Activated CD4-positive, alpha-beta memory T cell treated with anti-CD3 and anti-CD28 coated beads, Interleukin-2, amount 10 ng/mL, durations not matched to agents 7 days and 5 days (primary cell): ENCODE measurements around the gene RANBP9. TPM values are rescaled to one million over a fixed set of nuclear protein-coding genes. Genes with fewer than 3 reads are reported as not detected.

Experiments used
- CTCF ChIA-PET: fragments of 350-600 bp; sonication (Branson Sonifier 250); formaldehyde crosslinking; loops from one replicate; lab custom pipeline; 2021; ENCODE audit warnings: antibody characterized with exemption, inconsistent platforms; lab: Charles Lee
- POLR2A ChIA-PET: fragments of 350-600 bp; sonication (Branson Sonifier 250); formaldehyde crosslinking; loops from one replicate; lab custom pipeline; 2021; ENCODE audit warnings: antibody characterized with exemption; lab: Charles Lee
- DNase-seq: peaks from one replicate; pipeline ENCODE4 v3.0.0-alpha.2; 2020
- H3K27ac Mint-ChIP-seq: one replicate; pipeline ENCODE4 v1.8.0; 2021; ENCODE audit warnings: mild to moderate bottlenecking, mixed read lengths
- H3K27me3 Mint-ChIP-seq: one replicate; pipeline ENCODE4 v1.8.0; 2021; ENCODE audit warnings: mixed read lengths
- H3K36me3 Mint-ChIP-seq: one replicate; pipeline ENCODE4 v1.8.0; 2021; ENCODE audit warnings: low read depth, mixed read lengths
- H3K4me1 Mint-ChIP-seq: one replicate; pipeline ENCODE4 v1.8.0; 2021; ENCODE audit warnings: mixed read lengths
- H3K4me3 Mint-ChIP-seq: one replicate; pipeline ENCODE4 v1.8.0; 2021; ENCODE audit warnings: mild to moderate bottlenecking, mixed read lengths
- H3K9me3 Mint-ChIP-seq: one replicate; pipeline ENCODE4 v1.8.0; 2021; ENCODE audit warnings: mixed read lengths
- total RNA-seq, 2 experiments: library from RNA; stranded (reverse); gene quantifications; one replicate each; pipeline ENCODE4 v1.2.3, GENCODE V29; 2021

RANBP9 gene
- total RNA-seq, 2 experiments from 2014 or later, result 66.8 to 69.1 TPM

- H3K4me3 Mint-ChIP-seq, result peak overlapping the region; percentile 2
Observed at GRCh38 chr6:13635948-13636658, 75.5 kb downstream of the RANBP9 start.

DNA sequence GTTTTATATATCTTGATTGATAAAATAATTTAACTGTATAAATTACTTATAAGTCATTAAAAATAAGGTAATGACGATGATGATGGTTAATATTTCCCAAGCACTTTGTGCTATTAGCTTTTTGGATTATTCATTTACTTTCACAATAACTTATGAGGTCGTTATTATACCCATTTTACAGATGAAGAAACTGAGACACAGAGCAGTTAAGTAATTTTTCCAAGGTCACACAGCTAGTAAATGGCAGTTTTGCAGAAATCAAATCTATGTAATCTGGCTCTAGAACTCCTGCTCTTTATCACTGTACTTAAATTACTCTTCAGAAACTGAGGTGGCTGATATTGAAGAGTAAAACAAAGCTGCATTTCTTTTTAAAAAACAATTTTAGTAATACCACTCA, 78.3 kb downstream of the RANBP9 start:
- H3K27me3 Mint-ChIP-seq, result no peaks in the 10 kb centered on the region
- H3K36me3 Mint-ChIP-seq, result peaks cover 73% of the 10 kb centered on the region
- no peak overlapping the region for H3K4me3 Mint-ChIP-seq
- POLR2A ChIA-PET, result interaction anchor here (4.5 kb wide), 1 partner anchor 17 kb away, joined by 24 read pairs; the partner anchor contains the start of gene NOL7
- no peak for DNase-seq
- H3K27ac Mint-ChIP-seq, result no peak overlapping the region
- CTCF ChIA-PET, result interaction anchor here (1.2 to 2.3 kb wide), 3 partner anchors 9 to 70 kb away, joined by 3 to 11 read pairs (median 5); partner anchors contain the start of gene NOL7
- H3K4me1 Mint-ChIP-seq, result peaks cover 33% of the 10 kb centered on the region
- H3K9me3 Mint-ChIP-seq, result no peaks in the 10 kb centered on the region

More at GRCh38 chr6:13635948-13636658, 75.5 kb downstream of the RANBP9 start:
- DNase-seq, result no peak
- CTCF ChIA-PET, result interaction anchor here (1.0 to 2.6 kb wide), 3 partner anchors 11 to 173 kb away, joined by 3 to 12 read pairs (median 6); partner anchors contain the start of gene NOL7
- peak overlapping the region; percentile 76 for H3K27ac Mint-ChIP-seq
- POLR2A ChIA-PET, result interaction anchor here (0.9 to 4.5 kb wide), 6 partner anchors 12 to 128 kb away, joined by 3 to 24 read pairs (median 4); partner anchors contain the start of genes NOL7 and RANBP9
- H3K4me1 Mint-ChIP-seq, result peaks cover 27% of the 10 kb centered on the region
- H3K27me3 Mint-ChIP-seq, result no peaks in the 10 kb centered on the region
- H3K9me3 Mint-ChIP-seq, result no peaks in the 10 kb centered on the region
- H3K36me3 Mint-ChIP-seq, result peaks cover 67% of the 10 kb centered on the region

DNA sequence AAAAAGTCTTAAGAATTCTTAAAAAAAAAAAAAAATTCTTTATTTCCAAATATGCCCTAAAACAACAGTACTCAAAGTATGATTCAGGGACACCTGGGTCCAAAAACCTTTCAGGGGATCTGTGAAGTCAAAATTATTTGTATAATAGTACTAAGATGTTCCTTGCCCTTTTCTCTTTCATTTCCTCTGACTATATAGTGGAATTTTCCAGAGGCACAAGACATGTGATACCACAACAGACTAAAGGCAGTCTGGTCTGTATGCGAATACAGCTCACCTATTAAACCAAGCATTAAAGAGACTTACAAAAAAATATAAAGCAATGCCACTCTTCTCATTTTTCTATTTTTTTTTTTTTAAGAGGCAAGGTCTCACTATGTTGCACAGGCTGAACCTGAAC, 81.1 kb downstream of the RANBP9 start:
- H3K27ac Mint-ChIP-seq, result no peak overlapping the region
- ChIA-PET CTCF (interaction anchor here (0.7 to 2.0 kb wide), 4 partner anchors 15 to 205 kb away, joined by 4 to 8 read pairs (median 6); partner anchors contain the start of genes NOL7 and SIRT5), POLR2A (interaction anchor here (2.1 kb wide), 1 partner anchor 15 kb away, joined by 8 read pairs; the partner anchor contains the start of gene NOL7)
- no peaks in the 10 kb centered on the region for H3K27me3 Mint-ChIP-seq
- DNase-seq, result no peak
- peaks cover 69% of the 10 kb centered on the region for H3K36me3 Mint-ChIP-seq
- no peak overlapping the region for H3K4me3 Mint-ChIP-seq
- peaks cover 14% of the 10 kb centered on the region for H3K4me1 Mint-ChIP-seq
- no peaks in the 10 kb centered on the region for H3K9me3 Mint-ChIP-seq

DNA sequence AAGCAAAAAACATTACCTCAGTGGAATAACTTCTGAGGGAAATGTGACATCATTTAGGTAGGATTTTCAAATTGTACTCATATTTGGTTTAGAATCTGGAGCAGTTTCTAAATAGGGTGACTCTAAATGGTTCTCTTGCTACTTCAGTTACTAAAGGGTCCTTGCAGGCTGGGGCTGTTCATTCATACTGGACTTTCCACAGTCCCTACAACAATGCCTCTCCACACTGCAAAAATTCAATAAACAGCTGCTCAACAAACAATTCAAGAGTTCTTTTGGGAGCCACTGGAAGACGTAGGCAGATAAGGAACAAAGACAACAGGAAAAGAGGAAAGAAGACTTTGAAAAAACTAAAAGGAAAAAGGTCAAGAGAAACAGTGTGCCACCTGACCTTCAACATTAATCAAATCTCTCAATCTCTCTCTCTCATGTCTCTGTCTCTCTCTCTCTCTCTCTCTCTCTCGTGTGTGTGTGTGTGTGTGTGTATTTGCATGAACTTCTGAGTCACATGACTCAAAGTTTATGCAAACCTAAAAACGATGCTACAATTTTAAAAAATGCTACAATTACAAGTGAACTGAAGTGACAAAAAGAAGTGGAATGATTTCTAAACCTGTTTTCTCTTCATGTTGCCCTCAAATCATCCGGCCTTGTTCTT, 82.0 kb downstream of the RANBP9 start:
- Mint-ChIP-seq H3K9me3 (no peaks in the 10 kb centered on the region), H3K36me3 (peaks cover 66% of the 10 kb centered on the region), H3K27ac (no peak overlapping the region), H3K4me3 (no peak overlapping the region), H3K4me1 (peaks cover 15% of the 10 kb centered on the region), H3K27me3 (no peaks in the 10 kb centered on the region)
- no peak for DNase-seq
- ChIA-PET CTCF (interaction anchor here (0.7 to 1.8 kb wide), 3 partner anchors 14 to 206 kb away, joined by 4 to 8 read pairs (median 5); partner anchors contain the start of gene NOL7), POLR2A (interaction anchor here (2.1 kb wide), 1 partner anchor 14 kb away, joined by 8 read pairs; the partner anchor contains the start of gene NOL7)

DNA sequence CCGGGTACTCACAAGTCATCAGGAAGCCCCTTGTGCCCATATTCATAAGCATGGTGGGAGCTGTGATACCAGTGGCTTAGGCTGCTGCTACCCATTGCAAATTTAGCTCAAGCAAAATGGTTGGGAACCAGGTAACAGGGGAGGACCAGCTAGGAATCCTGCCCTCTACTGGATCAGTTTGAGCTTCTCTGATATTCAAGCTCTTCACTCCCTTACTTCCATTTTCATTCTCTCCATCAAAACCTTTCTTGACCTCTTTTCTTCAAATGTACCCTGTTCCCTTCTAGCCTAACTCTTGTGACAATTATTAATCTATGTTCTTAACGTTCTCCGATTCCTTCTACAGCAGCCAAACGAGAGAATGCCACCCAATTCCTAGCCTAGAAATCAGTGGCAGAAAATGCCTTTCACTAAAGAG, 86.8 kb downstream of the RANBP9 start:
- Mint-ChIP-seq H3K9me3 (no peaks in the 10 kb centered on the region), H3K4me3 (no peak overlapping the region), H3K4me1 (peaks cover 15% of the 10 kb centered on the region), H3K36me3 (peaks cover 73% of the 10 kb centered on the region), H3K27ac (peak overlapping the region; percentile 16), H3K27me3 (no peaks in the 10 kb centered on the region)
- ChIA-PET CTCF (interaction anchor here (0.6 to 2.0 kb wide), 14 partner anchors 9 to 467 kb away, joined by 3 to 23 read pairs (median 4); partner anchors contain the start of genes NOL7 and SIRT5), POLR2A (interaction anchor here (0.8 to 4.2 kb wide), 7 partner anchors 9 to 297 kb away, joined by 3 to 36 read pairs (median 3); partner anchors contain the start of genes MCUR1, NOL7 and TBC1D7)
- peak; percentile 25 for DNase-seq

DNA sequence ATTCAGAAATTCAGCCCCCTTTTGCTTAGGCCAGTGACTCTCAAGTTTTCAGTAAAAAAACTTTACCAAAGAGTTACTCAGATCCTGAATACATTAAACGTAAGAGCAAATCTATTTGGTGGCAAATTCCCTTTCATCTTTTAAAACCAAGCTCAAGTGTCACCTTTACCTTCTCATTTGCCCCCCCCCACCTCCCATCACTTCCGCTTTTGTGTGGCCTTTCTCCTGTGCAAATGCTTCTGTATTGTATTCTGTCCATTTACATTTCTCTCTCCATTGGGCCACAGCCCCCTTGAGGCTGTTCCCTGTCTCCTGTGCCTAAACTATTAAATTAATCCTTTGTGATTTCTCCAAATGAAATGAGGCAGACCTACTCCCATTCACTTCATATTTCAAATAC, 94.6 kb downstream of the RANBP9 start:
- Mint-ChIP-seq H3K27me3 (no peaks in the 10 kb centered on the region), H3K4me1 (peaks cover 58% of the 10 kb centered on the region), H3K9me3 (no peaks in the 10 kb centered on the region), H3K27ac (peak overlapping the region; percentile 33), H3K4me3 (peak overlapping the region; percentile 99), H3K36me3 (peaks cover 49% of the 10 kb centered on the region)
- DNase-seq, result no peak
- POLR2A ChIA-PET, result interaction anchor here (1.3 to 7.6 kb wide), 7 partner anchors 8 to 197 kb away, joined by 5 to 105 read pairs (median 27); partner anchors contain the start of genes MCUR1, RANBP9 and SIRT5
- CTCF ChIA-PET, result interaction anchor here (0.6 to 3.7 kb wide), 5 partner anchors 7 to 196 kb away, joined by 3 to 49 read pairs (median 23); partner anchors contain the start of genes RANBP9 and SIRT5

- H3K27ac Mint-ChIP-seq, result peak overlapping the region; percentile 93
Observed at GRCh38 chr6:13615792-13616120, 95.9 kb downstream of the RANBP9 start.

DNA sequence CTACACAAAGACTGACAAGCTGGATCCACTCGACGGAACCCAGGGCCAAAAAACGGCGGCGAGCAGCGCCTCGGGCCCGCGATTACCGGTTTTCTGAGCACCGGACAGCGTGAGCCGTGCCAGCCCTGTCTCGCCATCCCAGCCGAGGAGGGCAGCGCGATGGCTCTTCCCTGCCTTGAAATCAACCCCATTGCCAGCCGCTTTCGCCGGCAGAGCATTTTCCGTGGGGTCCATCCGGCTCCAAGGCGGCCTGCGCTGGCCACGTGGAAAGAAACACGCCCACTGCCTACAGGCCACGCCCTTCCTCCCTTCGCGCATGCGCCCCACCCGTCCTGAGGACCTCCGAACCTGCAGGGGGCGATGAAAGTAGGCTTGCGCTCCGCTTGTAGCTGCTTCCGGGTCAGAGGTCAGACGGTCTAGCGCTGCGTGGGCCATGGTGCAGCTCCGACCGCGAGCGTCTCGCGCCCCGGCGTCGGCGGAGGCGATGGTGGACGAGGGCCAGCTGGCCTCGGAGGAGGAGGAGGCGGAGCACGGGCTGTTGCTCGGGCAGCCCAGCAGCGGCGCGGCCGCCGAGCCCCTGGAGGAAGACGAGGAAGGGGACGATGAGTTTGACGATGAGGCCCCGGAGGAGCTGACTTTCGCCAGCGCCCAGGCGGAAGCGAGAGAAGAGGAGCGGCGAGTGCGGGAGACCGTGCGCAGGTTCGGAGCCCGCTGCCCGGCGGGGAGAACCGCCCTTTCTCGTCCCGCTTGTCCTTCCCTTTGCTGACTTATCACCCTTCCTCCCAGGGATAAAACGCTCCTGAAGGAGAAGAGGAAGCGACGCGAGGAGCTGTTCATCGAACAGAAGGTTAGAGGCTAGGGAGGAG, 96.5 kb downstream of the RANBP9 start, which contains the start of gene NOL7:
NOL7 (plus strand) TSS at position 410 of the 866 bp plus-strand sequence; CDS start at position 434, 24 bp downstream.
- H3K27me3 Mint-ChIP-seq, result no peaks in the 10 kb centered on the region
- peaks cover 40% of the 10 kb centered on the region for H3K36me3 Mint-ChIP-seq
- ChIA-PET POLR2A (interaction anchor here (0.6 to 7.6 kb wide), 39 partner anchors 10 to 312 kb away, joined by 3 to 105 read pairs (median 5); partner anchors contain the start of genes MCUR1, RANBP9, SIRT5 and TBC1D7), CTCF (interaction anchor here (0.6 to 3.7 kb wide), 37 partner anchors 8 to 286 kb away, joined by 3 to 49 read pairs (median 5); partner anchors contain the start of genes RANBP9, SIRT5 and TBC1D7)
- H3K4me3 Mint-ChIP-seq, result peak within 1 kb of the TSS; percentile 99
- peaks cover 66% of the 10 kb centered on the region for H3K4me1 Mint-ChIP-seq
- peak within 1 kb of the TSS; percentile 93 for H3K27ac Mint-ChIP-seq
- DNase-seq, result peak; percentile 98
- H3K9me3 Mint-ChIP-seq, result no peaks in the 10 kb centered on the region

More at GRCh38 chr6:13615792-13616120, 95.9 kb downstream of the RANBP9 start:
- H3K4me3 Mint-ChIP-seq, result peak overlapping the region; percentile 99
- H3K27me3 Mint-ChIP-seq, result no peaks in the 10 kb centered on the region
- CTCF ChIA-PET, result interaction anchor here (0.6 to 3.7 kb wide), 36 partner anchors 9 to 287 kb away, joined by 3 to 49 read pairs (median 5); partner anchors contain the start of genes RANBP9, SIRT5 and TBC1D7
- peaks cover 40% of the 10 kb centered on the region for H3K36me3 Mint-ChIP-seq
- peaks cover 66% of the 10 kb centered on the region for H3K4me1 Mint-ChIP-seq
- peak; percentile 51 for DNase-seq
- POLR2A ChIA-PET, result interaction anchor here (0.6 to 7.6 kb wide), 36 partner anchors 10 to 313 kb away, joined by 3 to 105 read pairs (median 5); partner anchors contain the start of genes MCUR1, RANBP9, SIRT5 and TBC1D7
- no peaks in the 10 kb centered on the region for H3K9me3 Mint-ChIP-seq

GRCh38 chr6:13614126-13614925, 97.3 kb downstream of the RANBP9 start:
- no peaks in the 10 kb centered on the region for H3K9me3 Mint-ChIP-seq
- POLR2A ChIA-PET, result interaction anchor here (0.6 to 7.6 kb wide), 26 partner anchors 10 to 286 kb away, joined by 3 to 105 read pairs (median 7); partner anchors contain the start of genes MCUR1, RANBP9, SIRT5 and TBC1D7
- H3K27me3 Mint-ChIP-seq, result no peaks in the 10 kb centered on the region
- H3K27ac Mint-ChIP-seq, result peak overlapping the region; percentile 93
- CTCF ChIA-PET, result interaction anchor here (0.6 to 3.7 kb wide), 24 partner anchors 10 to 286 kb away, joined by 3 to 49 read pairs (median 7); partner anchors contain the start of genes RANBP9, SIRT5 and TBC1D7
- H3K4me3 Mint-ChIP-seq, result peak overlapping the region; percentile 99
- peaks cover 65% of the 10 kb centered on the region for H3K4me1 Mint-ChIP-seq
- H3K36me3 Mint-ChIP-seq, result peaks cover 32% of the 10 kb centered on the region
- DNase-seq, result no peak

- CTCF ChIA-PET, result interaction anchor here (0.9 to 5.2 kb wide), 2 partner anchors 39 to 181 kb away, joined by 4 to 22 read pairs; partner anchors contain the start of gene SIRT5
- Mint-ChIP-seq H3K9me3 (no peaks in the 10 kb centered on the region), H3K4me3 (no peak overlapping the region), H3K27me3 (no peaks in the 10 kb centered on the region), H3K27ac (no peak overlapping the region), H3K36me3 (peaks cover 23% of the 10 kb centered on the region), H3K4me1 (peaks cover 59% of the 10 kb centered on the region)
- POLR2A ChIA-PET, result interaction anchor here (0.7 to 7.6 kb wide), 6 partner anchors 14 to 285 kb away, joined by 3 to 105 read pairs (median 4); partner anchors contain the start of genes RANBP9, SIRT5 and TBC1D7
- DNase-seq, result no peak
Observed at GRCh38 chr6:13613029-13613594, 98.5 kb downstream of the RANBP9 start.
